Stimulated activated CD4-positive, alpha-beta T cell treated with anti-CD3 and anti-CD28 coated beads, Interleukin-12 subunit alpha, Interleukin-12 subunit beta, amount 100 ng/mL, for 24 hours (primary cell): ENCODE data around the gene FGF8.

Experiments used
- DNase-seq, 2 experiments: peaks; one replicate each; pipeline ENCODE4 v3.0.0-alpha.2; 2020; ENCODE audit warnings: low read depth in 2 of 2

FGF8 gene

GRCh38 chr10:101732096-101732495 lies 43.8 kb downstream of the FGF8 start:
- no peak for DNase-seq

DNA sequence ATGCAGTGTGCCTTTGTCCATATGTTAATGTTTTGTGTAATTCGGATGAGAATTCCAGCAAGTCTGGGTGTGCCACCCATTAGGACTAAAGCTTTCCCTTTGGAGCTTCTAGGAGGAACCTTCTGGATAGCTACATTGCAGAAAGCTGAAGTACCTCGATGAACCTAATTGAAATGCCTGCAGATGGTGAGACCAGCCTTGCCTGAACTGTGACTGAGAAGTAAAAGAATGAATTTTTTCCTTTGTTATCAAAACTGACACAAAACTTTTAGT lies 49.9 kb downstream of the FGF8 start:
- DNase-seq, result no peak

DNA sequence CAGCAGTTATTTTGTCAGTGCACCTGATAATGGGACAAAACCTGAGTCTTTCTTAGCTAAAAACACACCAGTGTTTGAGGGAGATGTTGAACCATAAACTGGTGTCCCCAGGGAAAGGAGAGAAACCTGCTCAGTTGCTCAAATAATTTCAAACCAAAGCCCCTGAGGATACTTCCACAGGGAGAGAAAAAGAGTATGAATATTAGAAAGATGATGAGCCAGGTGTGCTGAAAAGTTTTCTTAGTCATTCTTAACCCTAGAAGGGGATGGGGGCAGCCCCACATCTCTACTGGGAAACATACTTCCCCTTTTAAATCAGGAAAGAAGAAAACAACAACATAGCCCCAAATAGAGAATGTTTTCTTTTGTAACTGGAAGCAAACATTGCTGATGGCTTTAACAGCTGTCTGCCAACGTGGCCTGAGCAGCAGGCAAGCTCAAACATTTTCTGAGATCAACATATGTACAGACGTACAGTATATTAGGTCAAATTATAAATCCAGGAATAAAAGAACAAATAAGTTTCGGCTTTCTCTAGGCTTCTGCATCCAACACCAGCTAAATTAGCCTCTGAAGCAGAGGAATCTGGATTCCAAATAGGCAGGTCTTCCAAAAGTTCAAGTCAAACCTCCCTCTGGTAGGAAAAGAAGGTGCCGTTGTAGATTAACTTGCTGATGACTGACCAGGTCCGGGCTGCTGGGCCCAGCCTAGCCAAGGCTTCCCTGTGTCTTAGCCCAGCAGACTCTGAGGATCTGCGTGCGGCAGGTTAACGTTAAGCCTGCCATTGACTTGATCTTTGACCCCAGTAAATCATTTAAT lies 50.4 kb downstream of the FGF8 start:
- DNase-seq, result no peak

DNA sequence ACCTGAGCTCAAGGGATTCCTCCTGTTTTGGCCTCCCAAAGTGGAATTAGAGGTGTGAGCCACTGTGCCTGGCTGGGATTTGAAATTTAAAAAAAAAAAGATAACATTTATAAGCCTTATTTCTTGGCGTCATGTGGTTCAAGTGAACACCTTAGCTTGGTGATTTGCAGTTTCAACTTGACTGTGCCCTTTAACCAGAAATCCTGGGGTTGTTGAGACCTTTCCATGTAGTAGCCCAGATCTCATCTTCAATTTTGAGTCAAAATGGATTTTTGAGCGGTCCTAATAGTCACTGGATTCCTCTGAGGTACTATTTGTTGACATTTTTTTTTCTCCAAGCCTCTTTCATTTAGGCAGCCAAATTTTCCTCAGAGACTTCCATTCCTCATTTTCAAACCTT lies 51.5 kb downstream of the FGF8 start:
- DNase-seq, result no peak

DNA sequence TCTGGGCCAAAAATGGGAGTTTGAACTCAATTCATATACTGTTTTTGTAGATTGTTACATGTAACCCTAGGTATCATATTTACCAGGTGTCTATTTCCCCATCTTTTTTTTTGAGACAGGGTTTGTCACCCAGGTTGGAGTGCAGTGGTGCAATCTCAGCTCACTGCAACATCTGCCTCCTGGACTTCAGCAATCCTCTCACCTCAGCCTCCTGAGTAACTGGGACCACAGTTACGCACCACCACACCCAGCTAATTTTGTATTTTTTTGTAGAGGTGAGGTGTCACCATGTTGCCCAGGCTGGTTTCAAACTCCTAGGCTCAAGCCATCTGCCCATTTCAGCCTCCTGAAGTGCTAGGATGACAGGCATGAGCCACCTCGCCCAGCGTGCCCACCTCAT lies 52.7 kb downstream of the FGF8 start:
- no peak for DNase-seq

GRCh38 chr10:101721806-101722205 lies 54.1 kb downstream of the FGF8 start:
- DNase-seq, result no peak

GRCh38 chr10:101720606-101721230 lies 55.2 kb downstream of the FGF8 start:
- no peak for DNase-seq
